GM12892 (cell line): ENCODE data around the gene MYOD1.

Experiments used
- DNase-seq: peaks from one replicate; pipeline ENCODE4 v3.0.0; 2011; ENCODE audit not compliant: insufficient read length
- FAIRE-seq: peaks from 2 replicates; lab custom pipeline; 2011; peaks lifted over from hg19 to GRCh38; lab: Jason Lieb, UNC
- POLR2A ChIP-seq: IDR thresholded peaks from 2 replicates; pipeline ENCODE4 v1.6.1; 2011; ENCODE audit warnings: low read depth, low read length, control low read depth
- POLR2AphosphoS5 ChIP-seq: IDR thresholded peaks from 2 replicates; pipeline ENCODE4 v1.6.1; 2011; ENCODE audit warnings: low read depth, low read length, control low read depth
- TAF1 ChIP-seq: IDR thresholded peaks from 2 replicates; pipeline ENCODE4 v1.6.1; 2011; ENCODE audit warnings: low read depth, mild to moderate bottlenecking, control low read depth, low read length, borderline replicate concordance

MYOD1 gene

DNA sequence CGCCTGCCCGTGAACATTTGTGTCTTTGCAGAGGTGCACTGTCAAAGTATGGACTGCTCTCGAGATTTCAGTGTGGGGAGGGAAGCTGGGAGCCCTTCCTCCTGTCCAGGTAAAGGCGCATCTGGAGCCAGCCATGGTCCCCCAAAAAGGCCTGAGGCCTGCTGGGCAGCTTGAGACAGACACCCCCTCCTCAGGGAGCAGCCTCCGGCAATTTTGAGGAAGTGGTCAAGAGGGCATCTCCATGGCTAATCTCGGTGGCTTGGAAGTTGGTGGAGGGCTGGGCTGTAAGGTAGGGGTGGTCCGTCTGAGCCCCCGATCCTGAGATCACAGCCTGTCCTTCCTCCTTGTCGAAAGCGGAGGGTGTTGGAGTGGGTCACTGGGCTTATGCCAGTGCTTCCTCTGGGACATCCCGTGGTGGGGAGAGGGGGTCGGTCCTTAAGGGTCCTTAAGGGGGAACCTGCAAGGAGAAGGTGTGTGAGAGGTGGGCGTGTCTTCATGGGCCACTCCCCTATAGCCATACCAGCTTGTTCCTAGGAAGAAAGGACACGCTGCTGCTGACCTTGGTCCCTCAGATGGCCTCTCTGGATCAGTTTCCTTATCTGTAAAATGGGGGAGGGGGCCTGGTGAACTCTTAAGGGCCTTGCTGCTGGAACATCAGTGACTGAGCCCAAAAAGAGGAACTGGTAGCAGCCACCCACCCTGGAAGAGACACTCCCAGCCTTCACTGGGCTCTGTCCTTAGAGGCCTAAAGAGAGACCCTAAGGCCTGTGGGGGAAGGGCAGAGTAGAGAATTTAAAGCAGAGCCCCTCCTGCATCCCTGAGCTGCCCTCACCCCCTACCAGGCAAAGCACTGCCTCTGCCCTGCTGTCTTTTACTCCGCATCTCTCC lies 17.8 kb downstream of the MYOD1 start:
- FAIRE-seq (no peak), DNase-seq (no peak)
- TF ChIP-seq POLR2AphosphoS5: no peak

DNA sequence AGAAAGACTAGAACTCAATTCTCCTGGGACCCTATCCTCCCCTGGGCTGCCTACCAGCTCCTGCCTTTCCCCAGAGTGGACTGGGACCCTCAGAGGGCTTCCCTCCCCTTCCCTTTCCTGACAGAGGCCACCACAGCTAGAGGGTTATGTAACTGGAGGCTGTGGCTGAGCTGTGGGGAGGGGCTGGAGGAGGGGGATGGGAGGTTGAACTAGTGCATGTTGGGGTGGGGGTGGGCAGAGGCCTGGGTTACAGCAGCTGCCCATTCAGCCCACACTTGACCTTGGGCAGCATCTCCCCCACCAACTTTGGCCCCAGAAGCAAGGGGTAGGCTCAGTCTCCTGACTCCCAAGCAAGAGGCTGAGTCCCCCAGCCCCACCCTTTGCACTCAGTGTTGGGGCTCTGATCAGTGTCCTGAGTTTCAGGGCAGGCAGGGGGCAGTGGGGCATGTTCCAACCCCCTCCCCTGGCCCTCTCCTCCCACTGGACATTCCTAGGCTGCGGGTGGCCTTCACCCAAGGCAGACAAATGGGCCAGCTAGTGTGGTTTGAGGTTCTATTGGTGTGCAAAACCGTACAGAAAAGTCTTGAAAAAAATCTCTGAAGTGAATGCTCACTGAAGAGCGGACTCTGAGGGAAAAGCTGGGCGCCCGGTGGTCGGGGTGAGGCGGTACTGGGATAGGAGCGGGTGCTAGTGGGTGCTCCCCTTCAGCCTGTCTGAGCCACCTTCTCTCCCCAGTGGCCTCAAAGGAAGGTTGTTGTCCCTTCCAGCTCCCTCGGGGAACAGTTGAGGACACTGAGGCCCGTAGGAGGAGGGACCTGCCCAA lies 19.0 kb downstream of the MYOD1 start:
- no peak for TF ChIP-seq POLR2AphosphoS5
- TF ChIP-seq TAF1: no peak
- TF ChIP-seq POLR2A: no peak
- no peak for FAIRE-seq
- no peak for DNase-seq

DNA sequence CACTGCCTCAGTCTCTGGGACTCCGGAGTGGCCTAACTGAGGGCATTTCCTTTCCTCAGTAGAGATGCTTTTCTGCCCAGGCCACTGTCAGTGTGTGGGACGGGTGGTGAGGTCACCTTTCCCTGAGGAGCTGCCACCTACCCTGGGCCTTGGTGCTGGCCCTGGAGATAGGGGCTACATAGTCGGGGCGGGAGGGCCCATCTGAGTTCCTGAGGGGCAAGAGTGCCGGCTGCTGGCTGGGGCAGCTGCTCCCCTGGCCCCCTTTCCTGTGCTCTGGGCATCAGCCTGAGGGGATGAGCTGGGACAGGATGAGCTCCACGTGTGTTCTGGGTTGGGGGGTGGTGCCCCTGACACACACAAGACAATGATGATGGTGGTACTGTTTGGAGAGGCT lies 20.6 kb downstream of the MYOD1 start:
- no peak for FAIRE-seq
- TF ChIP-seq POLR2AphosphoS5 (no peak), POLR2A (no peak), TAF1 (no peak)
- no peak for DNase-seq

DNA sequence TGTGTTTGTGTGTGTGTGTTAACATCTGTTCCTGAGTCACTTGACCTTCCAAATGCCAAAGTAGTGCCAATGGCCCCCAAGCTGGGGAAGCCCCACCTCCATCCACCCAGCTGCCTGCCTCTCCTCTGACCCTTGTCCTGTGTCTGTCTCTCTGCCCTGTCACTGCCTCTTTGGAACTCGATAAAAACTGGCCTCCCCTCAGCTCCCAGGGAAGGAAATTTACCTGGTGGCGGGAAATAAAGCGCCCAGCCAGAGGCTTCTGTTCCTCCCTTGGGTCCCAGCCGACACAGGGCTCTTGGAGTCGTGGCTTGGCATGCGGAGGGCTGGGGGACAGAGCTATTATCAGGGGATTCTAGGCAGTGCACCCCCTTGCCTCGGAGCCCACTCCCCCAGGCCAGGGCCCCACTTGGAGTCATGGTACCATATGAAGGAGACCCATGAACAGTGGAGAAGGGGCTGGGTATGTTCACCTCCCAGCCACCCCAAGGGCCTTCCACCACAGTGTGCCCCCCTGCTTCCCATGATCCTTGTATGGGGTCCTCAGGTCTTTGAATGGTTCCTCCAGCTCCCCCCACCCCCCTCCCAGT lies 21.4 kb downstream of the MYOD1 start:
- FAIRE-seq: no peak
- no peak for DNase-seq
- TF ChIP-seq POLR2AphosphoS5 (no peak), POLR2A (no peak)

DNA sequence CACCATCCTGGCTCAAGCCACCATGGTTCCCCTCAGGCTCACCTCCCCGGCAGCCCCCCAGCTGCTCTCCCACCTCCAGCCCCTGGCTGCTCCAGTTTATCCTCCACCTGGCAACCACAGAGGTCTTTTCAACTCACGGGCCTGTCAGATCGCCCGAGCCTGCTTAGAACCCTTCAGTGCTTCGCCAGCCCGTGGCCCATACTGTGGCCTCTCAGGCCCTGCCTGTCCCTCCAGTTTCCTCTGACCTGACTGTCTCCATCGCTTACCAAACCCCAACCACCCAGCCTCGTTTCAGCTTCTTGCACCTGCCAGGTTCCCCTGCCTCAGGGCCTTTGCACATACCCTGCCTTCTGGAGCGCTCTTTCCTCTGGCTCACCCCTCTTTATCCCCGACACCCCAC lies 22.1 kb downstream of the MYOD1 start:
- no peak for FAIRE-seq
- TF ChIP-seq POLR2AphosphoS5 (no peak), POLR2A (no peak), TAF1 (no peak)
- DNase-seq: no peak

DNA sequence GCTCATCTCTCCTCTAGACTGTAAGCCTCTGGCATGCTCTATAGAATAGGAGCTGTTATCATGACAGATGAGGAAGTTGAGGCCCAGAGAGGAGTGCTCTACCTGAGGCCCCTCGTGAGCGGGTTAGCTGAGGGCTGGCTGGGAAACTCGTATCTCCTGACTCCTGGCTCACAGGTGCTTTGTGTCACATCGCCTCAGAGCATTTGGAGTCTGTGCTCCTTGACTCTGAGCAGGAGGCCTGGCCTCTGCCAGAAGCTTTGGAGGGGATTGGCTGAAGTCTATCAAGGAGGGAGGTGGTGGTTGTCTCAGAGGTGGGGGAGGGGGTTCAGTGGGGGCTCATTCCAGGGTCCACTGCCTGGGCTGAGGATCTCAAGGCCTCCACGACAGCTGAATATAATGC lies 22.6 kb downstream of the MYOD1 start:
- DNase-seq (no peak), FAIRE-seq (no peak)
- TF ChIP-seq POLR2A: no peak
- TF ChIP-seq TAF1: no peak
- no peak for TF ChIP-seq POLR2AphosphoS5

DNA sequence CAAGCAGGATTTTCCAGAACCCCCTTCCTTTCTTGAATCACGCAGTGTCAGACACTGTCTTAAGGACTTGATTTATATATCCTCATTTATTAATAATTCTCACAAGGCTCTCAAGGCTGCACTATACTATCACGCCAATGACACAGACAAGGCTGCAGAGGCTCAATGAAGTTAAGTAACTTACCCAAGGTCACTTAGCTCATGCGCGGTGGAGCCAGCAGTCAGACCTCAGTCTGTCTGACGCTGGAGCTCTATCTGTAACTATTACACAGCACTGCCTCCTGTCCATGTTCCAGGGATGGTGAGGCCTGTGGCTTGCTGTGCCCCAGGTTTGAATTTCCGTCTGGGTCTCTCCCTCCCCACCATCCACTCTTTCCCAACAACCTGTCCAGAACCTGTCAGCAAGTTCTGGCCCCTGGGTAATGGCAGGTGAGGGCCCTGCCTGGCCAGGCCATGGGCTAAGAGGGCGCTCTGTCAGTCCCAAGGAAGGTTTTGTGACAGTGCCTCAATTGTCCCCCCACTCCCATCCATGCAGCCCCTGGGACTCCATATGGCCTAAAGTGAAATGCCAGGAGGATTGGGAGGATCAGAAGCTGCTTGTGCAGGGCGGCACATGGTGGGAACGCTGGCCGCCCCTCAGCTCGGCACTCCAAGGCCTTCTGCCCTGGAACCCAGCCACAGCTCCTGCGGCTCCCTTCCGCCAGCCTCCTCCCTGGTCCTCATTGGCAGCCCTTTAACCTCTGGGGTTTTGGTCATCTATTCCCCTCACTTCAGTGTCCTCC lies 23.8 kb downstream of the MYOD1 start:
- FAIRE-seq: no peak
- DNase-seq: no peak
- TF ChIP-seq TAF1 (no peak), POLR2AphosphoS5 (no peak), POLR2A (no peak)

DNA sequence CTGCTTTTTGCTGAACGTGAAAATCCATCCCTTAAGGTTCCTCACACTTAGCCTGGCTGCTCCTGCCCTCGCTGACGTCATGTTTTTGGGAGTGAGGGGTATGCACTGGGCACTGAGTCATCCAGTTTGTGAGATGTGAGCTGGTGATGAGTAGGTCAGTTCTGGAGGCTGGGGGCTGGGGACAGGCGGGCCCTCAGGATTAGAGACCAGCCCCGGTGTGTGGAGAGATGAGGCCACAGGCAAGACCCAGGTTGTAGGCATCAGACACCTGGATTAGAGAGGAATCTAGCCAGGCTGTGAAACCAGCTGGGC lies 24.4 kb downstream of the MYOD1 start:
- TF ChIP-seq POLR2A (no peak), POLR2AphosphoS5 (no peak), TAF1 (no peak)
- DNase-seq (no peak), FAIRE-seq (no peak)

DNA sequence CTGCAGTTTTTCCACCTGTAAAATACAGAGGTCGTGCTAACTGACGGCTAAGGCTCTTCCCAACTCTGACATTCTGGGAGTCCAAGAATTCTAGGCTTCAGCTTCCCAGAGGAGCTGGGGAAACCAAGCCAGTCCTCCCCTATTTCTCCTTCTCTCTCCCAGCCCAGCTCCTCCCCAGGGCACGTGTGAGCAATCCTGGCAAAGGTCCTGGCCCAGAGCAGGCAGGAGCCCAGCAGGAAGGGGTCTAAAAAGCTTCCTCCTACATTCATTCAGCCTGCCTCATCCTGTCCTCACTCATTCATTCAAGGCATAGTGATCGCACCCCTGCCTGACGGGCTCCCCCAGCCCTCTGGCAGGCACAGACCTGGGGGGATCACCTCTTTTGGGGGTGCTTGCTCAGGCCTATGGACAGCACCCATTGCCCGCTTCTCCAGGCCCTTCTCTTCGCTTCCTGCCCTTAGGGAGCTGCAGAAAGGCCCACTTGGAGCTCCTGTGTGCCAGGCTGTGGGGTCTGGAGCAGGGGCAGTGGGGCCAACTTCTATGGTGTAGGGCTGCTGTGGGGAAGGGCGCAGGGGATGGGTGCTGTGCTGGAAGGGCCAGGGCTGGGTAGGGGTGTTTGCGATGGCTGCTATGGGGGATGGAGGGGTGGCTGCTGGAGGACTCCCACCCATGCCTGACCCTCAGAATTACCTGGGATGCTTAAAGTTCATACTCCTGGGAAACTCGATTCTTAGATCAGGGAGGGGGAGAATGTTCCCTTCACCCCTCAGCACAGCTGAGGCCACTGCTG lies 25.0 kb downstream of the MYOD1 start:
- DNase-seq (no peak), FAIRE-seq (no peak)

DNA sequence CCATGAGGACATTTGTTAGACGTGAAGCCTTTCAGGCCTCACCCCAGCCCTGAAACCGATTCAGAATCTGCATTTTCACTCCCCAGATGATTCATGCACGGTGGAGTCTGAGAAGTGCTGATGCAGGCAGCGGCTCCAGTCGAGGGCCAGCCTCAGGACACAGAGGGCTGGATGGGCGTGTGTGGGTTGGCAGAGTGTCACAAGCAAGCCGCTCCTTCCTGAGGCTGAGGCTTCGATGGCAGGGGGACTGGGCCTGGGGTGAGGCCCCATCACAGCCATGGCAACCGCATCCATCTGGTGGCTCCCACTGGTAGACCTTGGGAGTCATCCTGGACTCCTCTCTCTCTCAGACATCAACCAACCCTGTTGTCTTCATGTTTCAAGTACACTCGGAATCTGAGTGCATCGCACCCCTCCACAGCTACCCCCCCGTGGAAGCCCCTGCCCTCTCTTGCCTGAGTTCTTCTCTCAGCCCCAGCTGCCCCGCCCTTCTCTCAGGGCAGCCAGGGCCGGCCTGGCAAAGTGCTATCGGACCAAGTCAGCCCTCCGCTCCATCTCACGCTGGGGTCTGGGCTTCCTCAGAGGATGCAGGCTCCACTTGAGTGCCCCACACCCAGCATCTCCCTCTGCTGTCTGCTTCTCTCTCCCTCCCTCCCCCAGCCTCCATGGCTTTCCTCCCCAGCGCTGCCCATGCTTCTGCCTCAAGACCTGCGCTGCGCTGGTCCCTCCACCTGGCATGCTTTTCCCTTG lies 25.8 kb downstream of the MYOD1 start:
- no peak for FAIRE-seq
- no peak for TF ChIP-seq POLR2AphosphoS5
- no peak for TF ChIP-seq POLR2A
- TF ChIP-seq TAF1: no peak
- no peak for DNase-seq

More for the DNA sequence above, 25.0 kb downstream of the MYOD1 start:
- no peak for TF ChIP-seq POLR2AphosphoS5
- TF ChIP-seq POLR2A: no peak
- no peak for TF ChIP-seq TAF1
